Measurements from ENCODE around the gene FCHSD2.
"Not testable (repeated sequence)": the region's sequence is repeated elsewhere in the genome, so short reads cannot be mapped to it uniquely, and the experiment has no call there.

Gene FCHSD2

GRCh38 chr11:72863091-72863490 is 279.0 kb downstream of the FCHSD2 start:
- H3K9me3 ChIP-seq (ENCODE audit: control insufficient read depth, low read length): no peaks in the 10 kb centered on the region
- no peak overlapping the region for H3K27ac ChIP-seq
- TF ChIP-seq, protein P1, sequence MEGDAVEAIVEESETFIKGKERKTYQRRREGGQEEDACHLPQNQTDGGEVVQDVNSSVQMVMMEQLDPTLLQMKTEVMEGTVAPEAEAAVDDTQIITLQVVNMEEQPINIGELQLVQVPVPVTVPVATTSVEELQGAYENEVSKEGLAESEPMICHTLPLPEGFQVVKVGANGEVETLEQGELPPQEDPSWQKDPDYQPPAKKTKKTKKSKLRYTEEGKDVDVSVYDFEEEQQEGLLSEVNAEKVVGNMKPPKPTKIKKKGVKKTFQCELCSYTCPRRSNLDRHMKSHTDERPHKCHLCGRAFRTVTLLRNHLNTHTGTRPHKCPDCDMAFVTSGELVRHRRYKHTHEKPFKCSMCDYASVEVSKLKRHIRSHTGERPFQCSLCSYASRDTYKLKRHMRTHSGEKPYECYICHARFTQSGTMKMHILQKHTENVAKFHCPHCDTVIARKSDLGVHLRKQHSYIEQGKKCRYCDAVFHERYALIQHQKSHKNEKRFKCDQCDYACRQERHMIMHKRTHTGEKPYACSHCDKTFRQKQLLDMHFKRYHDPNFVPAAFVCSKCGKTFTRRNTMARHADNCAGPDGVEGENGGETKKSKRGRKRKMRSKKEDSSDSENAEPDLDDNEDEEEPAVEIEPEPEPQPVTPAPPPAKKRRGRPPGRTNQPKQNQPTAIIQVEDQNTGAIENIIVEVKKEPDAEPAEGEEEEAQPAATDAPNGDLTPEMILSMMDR (IDR thresholded peaks at IDR 0.05): no peak
- H3K4me3 ChIP-seq (ENCODE audit: low read depth, low read length): no peak overlapping the region
- H3K4me2 ChIP-seq (ENCODE audit: low read length): no peak overlapping the region
- no peaks in the 10 kb centered on the region for H3K4me1 ChIP-seq
- H3K79me2 ChIP-seq: no peaks in the 10 kb centered on the region
- no peak overlapping the region for H3K9ac ChIP-seq
- H3K27me3 ChIP-seq (ENCODE audit: control insufficient read depth, insufficient read depth, low read length): no peaks in the 10 kb centered on the region
- H2AFZ ChIP-seq: no peak overlapping the region
- no peaks in the 10 kb centered on the region for H3K36me3 ChIP-seq (ENCODE audit: control insufficient read depth, insufficient read depth, low read length)

DNA sequence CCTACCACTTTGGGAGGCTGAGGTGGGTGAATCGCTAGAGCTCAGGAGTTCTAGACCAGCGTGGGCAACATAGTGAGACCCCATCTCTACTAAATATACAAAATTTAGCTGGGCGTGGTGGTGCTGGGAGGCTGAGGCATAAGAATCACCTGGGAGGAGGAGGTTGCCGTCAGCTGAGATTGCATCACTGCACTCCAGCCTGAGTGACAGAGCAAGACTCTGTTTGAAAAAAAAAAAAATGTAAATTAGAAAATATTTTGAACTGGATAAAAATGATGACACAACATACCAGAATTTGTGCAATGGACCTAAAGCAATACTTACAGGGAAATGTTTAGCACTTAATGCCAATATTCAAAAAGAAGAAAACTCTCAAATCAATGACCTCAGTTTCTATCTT is 281.5 kb downstream of the FCHSD2 start:
- Histone ChIP-seq H3K27me3 (ENCODE audit: control insufficient read depth, insufficient read depth, low read length) (no peaks in the 10 kb centered on the region), H3K4me2 (ENCODE audit: low read length) (no peak overlapping the region), H3K4me3 (ENCODE audit: low read depth, low read length) (no peak overlapping the region), H3K36me3 (ENCODE audit: control insufficient read depth, insufficient read depth, low read length) (no peaks in the 10 kb centered on the region), H3K9me3 (ENCODE audit: control insufficient read depth, low read length) (no peaks in the 10 kb centered on the region), H3K27ac (no peak overlapping the region), H3K79me2 (no peaks in the 10 kb centered on the region), H2AFZ (no peak overlapping the region), H3K9ac (no peak overlapping the region), H3K4me1 (no peaks in the 10 kb centered on the region)
- TF ChIP-seq, protein P1 (IDR thresholded peaks at IDR 0.05): no peak

DNA sequence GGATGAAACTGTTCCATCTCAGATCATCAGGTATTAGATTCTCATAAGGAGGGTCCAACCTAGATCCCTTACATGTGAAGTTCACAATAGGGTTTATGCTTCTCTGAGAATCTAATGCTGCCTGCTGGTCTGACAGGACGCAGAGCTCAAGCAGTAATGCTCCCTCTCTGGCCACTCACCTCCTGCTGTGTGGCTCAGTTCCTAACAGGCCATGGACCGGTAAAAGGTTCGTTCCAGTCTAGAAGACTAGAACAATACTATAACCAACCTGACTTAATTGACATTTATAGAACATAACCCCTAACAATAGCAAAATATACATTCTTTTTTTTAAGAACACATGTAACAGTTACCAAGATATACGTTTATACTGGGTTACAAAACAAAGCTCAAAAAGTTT is 282.1 kb downstream of the FCHSD2 start:
- Histone ChIP-seq H3K9ac (no peak overlapping the region), H3K4me2 (ENCODE audit: low read length) (no peak overlapping the region), H3K4me1 (no peaks in the 10 kb centered on the region), H3K9me3 (ENCODE audit: control insufficient read depth, low read length) (no peaks in the 10 kb centered on the region), H3K4me3 (ENCODE audit: low read depth, low read length) (no peak overlapping the region), H3K27me3 (ENCODE audit: control insufficient read depth, insufficient read depth, low read length) (no peaks in the 10 kb centered on the region), H3K79me2 (no peaks in the 10 kb centered on the region), H3K27ac (no peak overlapping the region), H3K36me3 (ENCODE audit: control insufficient read depth, insufficient read depth, low read length) (no peaks in the 10 kb centered on the region), H2AFZ (no peak overlapping the region)
- TF ChIP-seq, protein P1 (IDR thresholded peaks at IDR 0.05): no peak

DNA sequence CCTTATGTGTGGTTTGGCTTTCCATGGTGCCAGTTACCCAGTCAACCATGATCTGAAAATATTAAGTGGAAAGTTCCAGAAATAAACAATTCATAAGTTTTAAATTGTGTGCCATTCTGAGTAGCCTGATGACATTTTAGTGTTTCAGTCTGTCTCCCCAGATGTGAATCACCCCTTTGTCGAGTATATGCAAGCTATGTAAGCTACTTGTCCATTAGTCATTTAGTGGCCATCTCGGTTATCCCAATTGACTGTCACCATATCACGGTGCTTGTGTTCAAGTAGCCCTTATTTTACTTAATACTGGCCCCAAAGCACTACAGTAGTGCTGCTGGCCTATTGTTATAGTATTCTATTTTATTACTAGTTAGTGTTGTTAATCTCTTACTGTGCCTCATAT is 283.0 kb downstream of the FCHSD2 start:
- Histone ChIP-seq H3K9ac (no peak overlapping the region), H3K36me3 (ENCODE audit: control insufficient read depth, insufficient read depth, low read length) (no peaks in the 10 kb centered on the region), H3K27me3 (ENCODE audit: control insufficient read depth, insufficient read depth, low read length) (no peaks in the 10 kb centered on the region), H3K4me2 (ENCODE audit: low read length) (no peak overlapping the region), H3K79me2 (no peaks in the 10 kb centered on the region), H2AFZ (no peak overlapping the region), H3K27ac (no peak overlapping the region), H3K4me3 (ENCODE audit: low read depth, low read length) (no peak overlapping the region), H3K9me3 (ENCODE audit: control insufficient read depth, low read length) (no peaks in the 10 kb centered on the region), H3K4me1 (no peaks in the 10 kb centered on the region)
- TF ChIP-seq, protein P1 (IDR thresholded peaks at IDR 0.05): no peak

DNA sequence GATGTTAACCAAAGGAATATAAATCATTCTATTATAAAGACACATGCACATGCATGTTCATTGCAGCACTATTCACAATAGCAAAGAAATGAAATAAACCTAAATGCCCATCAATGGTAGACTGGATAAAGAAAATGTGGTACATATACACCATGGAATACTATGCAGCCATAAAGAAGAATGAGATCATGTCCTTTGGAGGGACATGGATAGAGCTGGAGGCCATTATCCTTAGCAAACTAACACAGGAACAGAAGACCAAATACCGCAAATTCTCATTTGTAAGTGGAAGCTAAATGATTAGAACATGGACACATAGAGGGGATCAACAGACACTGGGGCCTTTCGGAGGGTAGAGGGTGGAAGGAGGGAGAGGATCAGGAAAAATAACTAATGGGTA is 283.9 kb downstream of the FCHSD2 start:
- H2AFZ ChIP-seq; H3K4me3 ChIP-seq (ENCODE audit: low read depth, low read length); H3K9ac ChIP-seq; H3K27me3 ChIP-seq (ENCODE audit: control insufficient read depth, insufficient read depth, low read length); H3K36me3 ChIP-seq (ENCODE audit: control insufficient read depth, insufficient read depth, low read length); H3K4me1 ChIP-seq; H3K27ac ChIP-seq; H3K4me2 ChIP-seq (ENCODE audit: low read length); H3K79me2 ChIP-seq; H3K9me3 ChIP-seq (ENCODE audit: control insufficient read depth, low read length): not testable (repeated sequence)
